Suprapubic skin (tissue), 4 donors: Measurements from ENCODE around the gene IFT80.
A peak's percentile ranks its signal among the peaks of the same experiment; 100 is the strongest.

Experiments
- POLR2A ChIP-seq, 2 donors: fragments of 450-650 bp; IDR thresholded peaks; one replicate each; pipeline ENCODE4 v1.6.1; 2017; ENCODE audit warnings: antibody characterized with exemption in 2 of 2, mild to moderate bottlenecking in 2 of 2, moderate library complexity in 2 of 2
- POLR2AphosphoS5 ChIP-seq, 3 donors: sonication (generic); formaldehyde crosslinking; IDR thresholded peaks; one replicate each; pipeline ENCODE4 v1.6.1; 2017; ENCODE audit warnings: antibody characterized with exemption in 3 of 3
- TF ChIP-seq, protein P1 (sequence below), 2 donors: fragments of 200-600 bp in 1 of 2; fragments of 450-650 bp in 1 of 2; sonication (generic) in 1 of 2; IDR thresholded peaks; one replicate each; pipeline ENCODE4 v1.5.1; 2016 to 2019; ENCODE audit warnings: antibody characterized with exemption in 2 of 2, mild to moderate bottlenecking in 1 of 2, moderate library complexity in 1 of 2

GRCh38 chr3:160343132-160343531 lies 55.9 kb downstream of the IFT80 start:
- TF ChIP-seq, protein P1, sequence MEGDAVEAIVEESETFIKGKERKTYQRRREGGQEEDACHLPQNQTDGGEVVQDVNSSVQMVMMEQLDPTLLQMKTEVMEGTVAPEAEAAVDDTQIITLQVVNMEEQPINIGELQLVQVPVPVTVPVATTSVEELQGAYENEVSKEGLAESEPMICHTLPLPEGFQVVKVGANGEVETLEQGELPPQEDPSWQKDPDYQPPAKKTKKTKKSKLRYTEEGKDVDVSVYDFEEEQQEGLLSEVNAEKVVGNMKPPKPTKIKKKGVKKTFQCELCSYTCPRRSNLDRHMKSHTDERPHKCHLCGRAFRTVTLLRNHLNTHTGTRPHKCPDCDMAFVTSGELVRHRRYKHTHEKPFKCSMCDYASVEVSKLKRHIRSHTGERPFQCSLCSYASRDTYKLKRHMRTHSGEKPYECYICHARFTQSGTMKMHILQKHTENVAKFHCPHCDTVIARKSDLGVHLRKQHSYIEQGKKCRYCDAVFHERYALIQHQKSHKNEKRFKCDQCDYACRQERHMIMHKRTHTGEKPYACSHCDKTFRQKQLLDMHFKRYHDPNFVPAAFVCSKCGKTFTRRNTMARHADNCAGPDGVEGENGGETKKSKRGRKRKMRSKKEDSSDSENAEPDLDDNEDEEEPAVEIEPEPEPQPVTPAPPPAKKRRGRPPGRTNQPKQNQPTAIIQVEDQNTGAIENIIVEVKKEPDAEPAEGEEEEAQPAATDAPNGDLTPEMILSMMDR (IDR thresholded peaks at IDR 0.05) = peak in 1 of 2 donors; percentile 15
- TF ChIP-seq POLR2AphosphoS5 (IDR thresholded peaks at IDR 0.05) = no peak
- TF ChIP-seq POLR2A (IDR thresholded peaks at IDR 0.05) = no peak
